Stimulated activated CD8-positive, alpha-beta memory T cell treated with anti-CD3 and anti-CD28 coated beads, Interleukin-2, amount 100 ng/mL, for 1 hour (primary cell): Measurements from ENCODE around the gene LRCH1.

Source experiments
- DNase-seq, 2 donors: peaks; one replicate each; pipeline ENCODE4 v3.0.0-alpha.2; 2020; ENCODE audit warnings: low read depth in 2 of 2

The LRCH1 gene

DNA sequence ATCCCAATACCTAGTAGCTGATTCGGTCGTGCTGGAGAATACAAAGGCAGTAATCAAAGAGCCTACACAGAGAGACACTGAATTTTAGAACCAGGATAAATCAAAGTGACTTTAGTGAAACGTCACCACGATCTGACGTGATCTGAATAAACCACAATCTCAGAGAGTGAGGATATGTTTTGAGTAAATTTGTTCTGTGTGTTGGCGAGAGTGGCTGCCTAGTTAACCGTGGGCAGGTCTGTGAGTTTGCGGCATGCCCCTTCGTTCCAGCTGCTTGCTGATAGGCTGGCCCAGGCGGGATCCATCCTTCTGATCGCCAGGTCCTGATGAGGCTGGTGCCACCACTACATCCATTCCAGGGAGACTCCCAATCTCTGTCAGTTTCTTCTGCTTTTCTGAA, 40.4 kb downstream of the LRCH1 start:
- no peak for DNase-seq

DNA sequence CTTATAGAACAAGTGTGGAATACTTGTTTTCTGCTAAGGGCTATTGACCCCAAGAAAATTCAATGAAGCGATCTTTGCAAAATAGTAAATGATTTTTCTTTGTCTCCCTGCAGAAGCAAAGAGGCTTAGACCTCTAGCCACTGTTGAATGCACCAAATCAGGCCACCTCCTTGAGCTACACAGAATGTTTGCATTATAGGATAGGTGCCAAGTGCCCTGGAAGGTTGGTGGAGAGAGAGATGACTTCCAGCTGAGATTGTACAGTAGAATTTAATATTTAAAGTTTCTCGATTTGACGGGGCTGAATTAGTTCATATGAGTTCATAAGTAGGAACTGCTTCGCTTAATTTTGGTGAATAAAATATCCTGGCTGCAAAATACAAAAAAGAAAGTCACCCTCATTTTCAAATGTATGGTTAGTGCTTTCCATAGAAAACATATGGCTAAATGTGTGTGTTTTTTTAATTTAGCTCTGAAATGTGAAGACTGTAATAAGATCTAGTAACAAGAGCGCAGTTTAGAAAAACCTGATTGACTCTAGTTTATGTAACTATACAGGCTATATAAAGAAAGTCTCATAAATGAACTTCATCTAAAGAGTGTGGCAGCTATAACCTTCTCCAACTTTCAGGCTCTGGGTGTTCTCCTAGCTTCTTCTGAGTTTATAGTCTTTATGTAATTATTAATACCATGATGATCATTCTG, 41.6 kb downstream of the LRCH1 start:
- no peak for DNase-seq

DNA sequence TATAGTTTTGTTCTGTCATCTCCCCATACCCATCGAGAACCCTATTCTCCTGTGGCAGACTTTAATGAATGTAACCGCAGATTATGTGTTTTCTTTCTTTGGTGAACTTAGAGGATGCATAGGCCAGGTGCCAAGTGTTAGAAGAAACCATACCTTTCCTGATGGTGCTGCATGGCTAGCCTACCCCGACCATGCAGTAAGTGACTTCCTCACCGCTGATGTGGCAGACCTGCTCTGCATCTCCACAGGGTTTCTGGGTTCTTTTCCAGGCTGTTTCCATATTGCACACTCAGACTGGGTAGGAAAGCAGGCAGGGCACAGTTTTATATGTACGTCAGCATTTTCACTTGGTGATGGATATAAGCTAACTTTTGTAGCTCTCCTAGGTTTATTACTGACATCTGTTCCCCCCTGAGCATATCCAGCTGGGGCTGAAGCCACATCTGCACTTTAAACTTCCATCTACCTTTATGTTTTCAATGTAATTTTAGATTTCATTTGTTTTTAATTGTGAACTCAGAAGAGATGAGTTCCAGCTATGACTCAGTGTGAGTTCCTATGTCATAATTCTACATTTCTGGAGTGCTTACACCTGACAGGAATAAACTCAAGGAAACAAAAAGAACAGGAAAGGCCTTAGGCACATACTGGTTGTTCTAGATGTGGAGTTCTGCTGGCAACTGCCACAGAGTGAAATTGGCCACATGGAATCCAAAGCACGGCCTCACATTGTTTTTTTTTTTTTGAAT, 42.3 kb downstream of the LRCH1 start:
- no peak for DNase-seq

DNA sequence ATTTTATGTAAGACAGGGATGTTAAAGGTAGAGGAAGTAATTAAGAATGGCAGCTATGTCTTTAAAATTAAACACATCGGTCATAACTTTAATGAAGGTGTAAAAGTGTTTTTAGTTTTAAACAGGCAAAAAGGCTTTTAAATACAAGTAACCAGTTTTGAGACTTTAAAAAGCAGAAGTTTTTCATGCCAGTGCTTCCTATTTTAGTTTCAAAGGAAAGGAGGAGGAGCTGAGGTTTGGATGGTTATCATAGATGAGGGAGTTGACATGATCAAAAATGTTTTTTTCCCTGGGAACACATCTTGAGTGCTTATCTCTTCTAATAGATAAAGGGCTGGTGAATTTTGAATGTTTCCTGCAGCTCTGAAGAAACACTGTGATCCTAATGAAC, 42.9 kb downstream of the LRCH1 start:
- no peak for DNase-seq

DNA sequence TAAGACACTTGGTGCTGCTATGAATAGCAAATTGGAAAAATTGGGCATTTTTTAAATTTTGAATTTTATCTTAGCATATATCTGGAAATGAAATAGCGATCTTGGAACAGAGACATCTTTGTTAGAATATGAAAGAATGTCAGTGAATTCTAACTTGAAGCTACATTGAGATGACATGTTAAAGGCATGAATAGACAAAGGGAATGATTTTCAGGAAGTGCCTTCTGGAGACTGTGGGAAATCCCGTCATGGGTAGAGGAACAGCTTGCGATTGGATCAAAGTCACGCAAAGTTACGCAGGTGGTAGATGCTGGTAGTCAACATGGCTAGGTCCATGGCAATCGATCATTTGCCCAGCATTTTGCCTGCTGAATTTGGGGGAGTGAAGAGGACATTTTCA, 43.5 kb downstream of the LRCH1 start:
- no peak for DNase-seq

DNA sequence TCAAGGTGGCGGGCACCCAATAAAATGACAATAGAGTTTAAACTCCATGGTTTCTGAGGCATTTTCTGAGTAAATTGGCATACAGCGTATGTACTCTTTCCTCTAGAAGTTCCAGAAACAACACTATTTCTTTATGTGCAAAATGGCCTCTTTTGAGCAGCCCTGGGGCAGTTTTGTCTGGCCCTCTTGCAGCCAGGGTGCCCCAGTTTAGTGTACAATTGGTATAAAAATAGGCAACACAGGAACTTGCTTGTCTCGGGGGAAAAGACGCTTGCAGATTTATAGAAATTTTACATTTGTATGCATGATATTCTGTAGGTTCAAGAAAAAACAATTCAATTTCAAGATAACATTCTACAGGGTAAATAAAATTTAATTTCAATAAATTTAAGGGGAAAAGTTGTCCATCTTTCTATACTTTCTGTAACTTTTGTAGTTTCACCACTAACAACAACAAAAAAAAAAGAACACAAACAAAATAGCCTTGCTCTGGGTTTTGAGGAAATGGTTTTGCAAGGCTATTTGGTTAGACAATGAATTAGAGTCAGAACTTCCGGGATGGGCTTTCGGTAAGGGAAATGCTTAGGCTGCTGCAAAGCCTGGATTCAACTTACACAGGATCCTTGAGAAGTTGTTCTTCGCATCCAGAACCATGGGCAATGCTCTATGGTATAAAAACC, 45.3 kb downstream of the LRCH1 start:
- DNase-seq = no peak

DNA sequence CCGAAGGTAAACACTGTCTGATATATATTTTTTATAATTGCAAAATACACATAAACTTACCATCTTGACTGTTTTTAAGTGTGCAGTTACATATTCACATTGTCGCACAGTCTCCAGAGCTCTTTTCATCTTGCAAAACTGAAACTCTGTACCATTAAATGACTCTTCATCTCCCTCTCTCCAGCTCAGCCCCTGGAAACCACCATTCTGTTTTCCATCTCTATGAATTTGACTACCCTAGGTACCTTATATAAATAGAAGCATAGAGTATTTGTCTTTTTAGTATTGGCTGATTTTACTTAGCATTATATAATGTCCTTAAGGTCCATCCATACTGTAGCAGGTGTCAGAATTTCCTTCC, 45.8 kb downstream of the LRCH1 start:
- no peak for DNase-seq

DNA sequence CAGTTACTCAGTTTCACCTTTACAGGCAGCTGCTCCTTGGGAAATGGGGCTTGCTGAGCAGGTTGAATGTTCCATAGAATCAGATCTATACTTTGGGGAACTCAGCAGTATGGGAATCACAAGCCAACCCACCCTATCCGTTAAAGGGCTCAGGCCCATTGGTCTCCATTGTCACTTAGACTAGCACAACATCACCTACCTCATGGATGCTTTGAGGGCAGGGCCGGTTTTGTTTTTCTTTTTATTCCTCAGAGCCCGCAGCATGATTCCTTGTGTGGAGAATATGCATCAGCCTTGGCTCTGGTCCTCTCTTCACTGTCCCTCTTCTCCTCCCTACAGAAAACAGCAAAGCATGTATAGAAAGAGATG, 48.0 kb downstream of the LRCH1 start:
- DNase-seq = no peak

DNA sequence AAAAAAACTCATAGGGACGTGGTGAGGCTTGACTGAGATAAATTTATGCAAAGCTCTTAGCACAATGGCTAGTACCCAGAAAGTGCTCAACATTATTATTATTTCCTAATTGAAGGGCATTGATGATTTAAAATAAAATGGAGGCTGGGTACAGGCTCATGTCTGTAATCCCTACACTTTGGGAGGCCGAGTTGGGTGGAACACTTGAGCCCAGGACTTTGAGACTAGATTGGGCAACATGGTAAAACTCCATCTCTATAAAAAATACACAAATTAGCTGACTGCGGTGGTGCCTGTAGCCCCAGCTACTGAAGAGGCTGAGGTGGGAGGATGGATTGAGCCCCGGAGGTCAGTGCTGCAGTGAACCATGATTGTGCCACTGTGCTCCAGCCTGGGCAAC, 49.6 kb downstream of the LRCH1 start:
- DNase-seq = no peak

DNA sequence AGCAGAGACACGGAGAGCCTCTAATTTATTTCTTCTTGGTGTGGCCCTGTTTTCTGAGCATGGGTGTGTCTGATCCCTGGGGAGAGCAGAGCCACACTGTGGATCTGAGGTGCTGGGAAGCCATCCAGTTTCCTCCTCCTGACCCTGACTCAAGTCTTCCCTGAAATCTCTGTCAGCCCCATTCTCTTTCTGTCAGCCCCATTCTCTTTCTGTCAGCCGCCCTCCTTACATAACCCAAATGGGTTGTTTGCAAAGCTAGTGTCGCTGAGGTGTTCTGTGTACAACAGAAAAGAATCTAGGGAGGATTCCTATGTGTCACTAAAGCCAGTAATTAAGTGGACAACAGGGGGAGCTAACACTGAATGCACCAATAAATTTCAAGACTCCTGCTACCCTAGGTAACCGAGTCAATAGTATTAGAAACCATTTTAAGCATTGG, 50.2 kb downstream of the LRCH1 start:
- DNase-seq = no peak

DNA sequence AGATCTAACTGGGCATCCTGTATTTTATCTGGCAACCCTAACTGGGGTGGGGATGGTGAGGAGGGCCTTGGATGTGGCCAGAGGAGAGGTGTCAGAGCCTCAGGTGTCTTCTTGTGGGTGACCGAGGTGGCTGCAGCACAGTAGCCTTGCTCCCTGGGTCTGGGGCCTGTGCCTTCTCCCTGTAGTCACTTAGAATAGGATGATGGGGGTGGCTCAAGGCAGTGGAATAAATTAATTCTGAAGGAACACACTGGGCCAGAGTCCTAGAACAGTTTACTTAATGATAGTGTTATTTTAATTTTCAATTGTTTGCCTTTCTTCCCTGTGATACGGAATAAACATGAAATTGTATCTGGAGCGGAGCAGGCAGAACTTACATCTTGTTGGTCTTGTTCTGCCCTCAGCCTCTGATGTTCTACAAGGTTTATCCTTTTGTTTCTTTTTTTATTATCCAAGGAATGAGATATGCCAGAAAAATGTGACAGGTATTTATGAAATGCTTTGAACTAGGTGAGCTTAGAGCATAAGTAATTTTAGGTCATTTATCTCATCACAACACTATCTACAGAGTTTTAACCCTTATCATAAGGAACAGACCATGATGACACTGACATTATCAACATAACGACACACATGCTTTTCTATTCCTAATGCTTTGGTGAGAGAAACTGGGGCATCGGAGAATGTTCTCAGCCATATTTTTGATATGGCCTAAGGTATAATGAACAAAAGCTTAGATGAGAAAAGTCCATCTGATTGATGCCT, 51.4 kb downstream of the LRCH1 start:
- DNase-seq = no peak

DNA sequence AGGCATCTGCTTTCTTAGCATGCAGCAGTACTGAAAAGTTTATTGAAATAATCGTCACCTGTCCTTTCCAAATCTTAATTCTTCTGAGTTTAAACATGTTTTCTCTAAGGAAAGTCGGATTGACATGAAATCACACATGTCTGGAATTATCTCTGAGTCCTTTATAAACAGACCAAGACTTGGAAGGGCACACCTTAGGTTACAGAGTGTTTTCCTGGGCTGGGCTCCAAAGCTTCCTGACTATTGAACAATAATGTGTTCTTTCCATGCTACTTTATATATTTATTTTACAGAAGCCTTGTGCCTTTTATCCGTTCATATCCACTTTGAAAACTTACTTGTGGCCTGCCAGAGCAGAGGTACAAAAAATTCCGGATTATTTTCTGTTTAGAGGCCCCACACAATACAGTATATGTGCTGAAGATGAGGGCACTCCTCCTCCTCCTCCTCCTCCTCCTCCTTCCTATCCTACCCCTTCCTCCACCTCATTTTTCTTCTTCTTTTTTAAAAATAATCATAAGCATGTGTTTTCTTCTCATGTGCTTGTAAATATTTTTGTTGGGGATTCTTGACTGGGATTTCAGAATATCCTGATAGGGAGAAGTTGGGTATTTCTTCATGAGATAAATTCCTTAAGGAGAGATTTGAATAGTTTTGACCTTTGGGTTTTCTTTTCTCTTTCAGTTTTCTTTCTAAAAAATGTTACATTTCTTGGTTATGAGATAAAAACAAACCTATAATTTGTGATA, 52.3 kb downstream of the LRCH1 start:
- no peak for DNase-seq

DNA sequence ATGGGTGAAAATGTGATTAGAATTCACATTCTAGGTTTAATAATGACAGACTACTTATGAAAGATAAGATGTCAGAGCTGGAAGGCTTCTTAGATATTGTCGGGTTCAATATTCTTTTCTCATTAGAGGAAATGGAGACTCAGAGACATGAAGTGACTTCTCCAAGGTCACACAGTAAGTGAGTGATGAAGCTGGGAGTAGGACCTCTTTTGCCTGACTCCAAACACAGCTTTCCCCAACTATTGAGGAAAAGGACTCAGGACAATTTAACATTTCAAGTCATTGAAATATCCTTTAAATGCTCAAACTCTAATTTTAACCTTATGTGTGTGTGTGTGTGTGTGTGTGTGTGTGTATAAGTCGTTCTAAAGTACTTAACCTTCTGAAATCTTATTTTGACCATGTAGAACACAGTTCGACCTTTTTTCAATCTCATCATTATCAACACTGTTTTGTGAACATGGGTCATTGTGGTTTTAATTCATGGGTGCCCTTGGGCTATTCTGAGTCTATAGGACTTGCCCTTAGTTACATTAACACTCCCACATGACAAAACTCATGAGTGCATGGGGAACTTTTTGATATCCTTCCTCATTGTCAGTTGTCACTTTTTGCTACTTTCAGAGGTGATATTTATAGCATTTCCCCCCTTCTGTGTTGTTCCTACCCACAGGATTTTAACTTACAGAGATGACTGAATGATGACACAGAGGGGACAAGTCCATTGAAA, 53.0 kb downstream of the LRCH1 start:
- DNase-seq = no peak

DNA sequence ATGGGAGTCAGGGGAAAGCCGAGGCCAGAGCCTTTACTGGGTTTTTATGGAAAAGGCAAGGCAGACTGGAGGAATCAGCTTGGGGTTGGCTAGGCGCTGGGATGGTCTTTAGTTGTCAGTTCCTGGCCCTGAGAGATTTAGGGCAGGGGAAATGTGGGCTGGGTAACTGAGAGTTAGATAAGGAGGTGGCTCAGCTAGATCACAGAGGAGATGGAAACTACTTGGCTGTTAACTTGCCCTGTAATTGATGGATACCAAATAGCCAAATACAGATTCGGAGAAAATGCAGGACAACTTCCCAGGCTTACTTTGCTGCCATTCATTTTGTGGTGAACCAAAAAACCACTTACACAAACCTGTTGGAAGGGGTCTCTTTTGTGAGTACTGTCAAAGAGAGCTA, 54.0 kb downstream of the LRCH1 start:
- no peak for DNase-seq

DNA sequence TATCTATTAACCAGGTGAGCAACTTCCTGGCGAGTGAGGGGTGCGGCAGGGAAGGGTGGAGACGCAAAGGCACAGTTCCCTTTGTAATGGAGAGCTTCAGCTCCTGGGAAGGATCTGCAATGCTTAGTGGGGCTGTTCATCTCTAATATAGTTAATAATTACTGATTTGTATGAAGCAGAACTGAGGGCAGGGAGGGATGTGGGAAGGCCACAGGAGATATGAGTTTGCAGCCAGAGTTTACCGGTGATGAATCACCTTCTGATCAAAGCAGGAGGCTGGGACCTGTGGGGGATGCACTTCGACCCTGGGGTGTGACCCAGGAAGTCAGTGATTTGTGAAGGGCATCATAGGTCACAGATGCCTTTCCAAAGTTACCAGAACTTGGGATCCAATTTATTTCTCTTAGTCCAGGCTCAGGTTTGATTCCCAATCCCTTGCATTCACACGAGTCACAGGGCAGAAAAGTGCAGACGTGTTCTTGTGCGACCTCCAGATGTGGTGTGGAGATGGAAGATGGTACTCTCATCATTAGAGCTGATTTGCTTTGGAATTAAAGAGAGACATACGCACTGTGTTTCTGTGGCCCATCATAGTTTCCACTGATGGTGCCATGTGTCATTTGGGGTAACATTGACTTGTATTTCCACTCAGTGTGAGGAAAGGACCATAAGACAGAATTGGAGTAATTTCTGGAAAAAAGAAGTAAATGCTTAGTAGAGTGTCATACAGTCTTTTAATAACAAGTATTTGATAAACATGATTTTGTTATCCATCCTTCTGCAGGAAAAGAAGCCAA, 55.0 kb downstream of the LRCH1 start:
- no peak for DNase-seq

DNA sequence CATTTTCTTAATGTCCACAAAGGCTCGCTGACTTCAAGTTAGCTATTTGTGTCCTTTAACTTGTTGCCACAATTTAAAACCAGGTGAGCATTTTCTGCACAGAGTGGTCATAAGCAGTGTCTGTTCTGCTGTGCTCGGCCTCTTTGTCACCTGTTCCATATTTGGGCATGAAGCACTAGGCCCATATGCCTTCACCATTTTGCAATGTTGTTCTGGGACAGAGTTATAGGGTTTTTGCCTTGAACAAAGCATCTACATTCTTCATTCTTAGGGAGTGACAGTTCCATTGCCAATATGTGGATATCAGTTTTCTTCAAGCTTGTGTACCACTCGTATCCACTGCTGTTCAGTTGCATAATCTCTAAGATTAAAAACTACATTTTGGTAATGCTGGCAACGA, 56.1 kb downstream of the LRCH1 start:
- no peak for DNase-seq

DNA sequence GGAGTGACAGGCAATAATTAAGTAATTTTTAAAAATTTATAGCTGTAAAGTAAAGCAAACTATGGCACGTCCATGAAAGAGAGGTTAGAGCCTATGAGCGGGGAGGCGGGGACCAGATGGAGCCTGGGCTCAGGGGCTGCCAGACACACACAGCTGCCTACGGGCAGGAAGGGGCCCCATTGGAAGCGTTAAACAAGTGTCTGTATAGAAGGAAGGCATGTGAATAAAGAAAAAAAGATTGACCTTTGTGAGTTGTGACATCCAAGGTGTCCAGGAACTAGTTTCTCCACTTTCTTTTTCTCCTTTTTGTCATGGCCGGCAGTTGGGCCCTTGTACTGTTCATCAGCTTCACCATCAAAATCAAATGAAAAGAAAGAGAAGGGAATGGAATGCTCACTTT, 56.8 kb downstream of the LRCH1 start:
- no peak for DNase-seq

DNA sequence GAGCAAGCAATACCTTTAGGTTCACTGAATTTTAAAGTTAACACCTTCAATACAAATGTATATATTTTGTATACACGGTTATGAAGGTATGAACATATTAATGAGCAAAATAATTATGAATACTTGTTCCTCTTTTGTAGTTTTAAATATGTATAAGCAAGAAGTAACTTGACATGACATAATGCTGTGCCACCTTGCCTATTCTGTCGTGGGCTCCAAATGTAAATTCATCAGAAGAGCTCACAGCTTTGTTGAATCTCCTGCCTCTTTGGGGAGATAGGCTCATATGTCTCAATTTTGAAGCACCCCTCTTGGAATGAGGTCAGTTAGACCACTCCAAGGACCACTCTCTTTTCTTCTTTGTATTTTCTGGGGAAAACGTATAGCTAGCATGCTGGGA, 59.3 kb downstream of the LRCH1 start:
- DNase-seq = no peak

DNA sequence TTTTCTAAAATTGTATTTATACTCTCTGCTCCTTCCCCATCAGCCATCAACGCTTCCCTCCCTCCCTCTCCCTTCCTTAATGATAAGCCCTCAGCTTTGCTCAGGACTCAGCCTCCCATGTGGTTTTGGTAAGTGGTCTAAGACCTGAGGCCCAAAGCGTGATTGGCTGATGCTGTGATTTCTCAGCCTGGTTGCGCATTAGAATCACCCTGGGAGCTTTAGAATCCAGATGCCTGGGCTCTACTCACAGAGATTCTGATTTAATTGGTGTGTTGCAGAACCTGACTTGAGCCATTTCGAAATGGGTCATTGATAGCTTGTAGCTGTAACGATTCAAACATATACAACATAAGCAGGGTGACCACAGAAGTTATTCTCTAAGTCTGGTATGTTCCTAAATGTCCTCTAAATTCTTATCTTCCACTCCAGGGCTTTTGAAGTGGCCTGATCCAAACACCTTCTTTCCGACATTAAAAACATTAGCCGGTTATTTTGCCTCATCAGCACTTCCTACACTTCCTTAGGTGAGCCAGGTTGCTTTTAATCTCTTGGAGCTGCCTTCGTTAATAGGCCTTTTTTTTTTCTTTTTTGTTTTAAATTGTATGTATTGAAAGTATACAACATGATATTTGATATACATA, 60.6 kb downstream of the LRCH1 start:
- DNase-seq = no peak

DNA sequence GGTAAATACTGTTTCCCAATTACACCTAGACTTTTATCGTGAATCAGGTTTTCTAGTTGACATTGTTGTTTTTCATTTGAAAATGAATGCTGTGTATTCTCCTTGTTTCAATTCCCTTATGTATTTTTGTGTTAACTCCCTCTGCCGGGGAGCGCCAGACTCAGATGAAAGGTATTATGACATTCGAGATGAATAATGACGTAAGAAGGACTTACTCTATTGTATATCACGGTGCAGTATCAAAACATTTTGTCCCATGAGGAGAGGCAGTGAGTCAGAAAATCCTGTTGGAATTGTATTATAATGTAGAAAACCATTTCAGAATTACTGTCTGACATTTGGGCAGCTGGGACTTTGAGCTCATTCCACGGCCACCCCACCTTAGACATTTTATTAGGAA, 61.6 kb downstream of the LRCH1 start:
- DNase-seq = no peak
